ENCODE results near the gene GPR87. TPM values are rescaled to one million over a fixed set of nuclear protein-coding genes. Genes with fewer than 3 reads are reported as not detected.
A peak's percentile ranks its signal among the peaks of the same experiment; 100 is the strongest.

Gene GPR87
- total RNA-seq (2014; rRNA removed; shearing (Covaris generic)), result 0.22 TPM in 1 of 2 replicates, not detected in the other
- not detected in 2 replicates for polyA plus RNA-seq (2016; fragmentation: Nextera tagmentation; extraction: Ambion mirVana)

GRCh38 chr3:151316267-151316991 is at the start of gene GPR87:
TSS of gene GPR87 (minus strand) at chr3:151316820. CDS start at chr3:151300100, 16,720 bp downstream.
- H3K36me3 ChIP-seq (ENCODE audit: low read depth), result no peaks in the 10 kb centered on the region
- peaks cover 44% of the 10 kb centered on the region for H3K4me1 ChIP-seq (ENCODE audit: insufficient read depth)
- H2AFZ ChIP-seq, result no peak within 1 kb of the TSS
- H3K4me2 ChIP-seq (ENCODE audit: unreplicated experiment), result no peak within 1 kb of the TSS
- no peaks in the 10 kb centered on the region for H3K79me2 ChIP-seq (ENCODE audit: insufficient read depth)
- no peaks in the 10 kb centered on the region for H4K20me1 ChIP-seq (ENCODE audit: insufficient read depth)
- H3K27ac ChIP-seq, result no peak within 1 kb of the TSS
- H3K9me2 ChIP-seq (ENCODE audit: insufficient read depth), result no peaks in the 10 kb centered on the region
- H3F3A ChIP-seq (ENCODE audit: insufficient read depth), result peaks cover 46% of the 10 kb centered on the region
- in situ Hi-C loops (cut with MboI), result no loop called here
- TF ChIP-seq EZH2phosphoT487 (IDR thresholded peaks at IDR 0.05; ENCODE audit: insufficient read depth, low read depth) (no peak), EZH2 (IDR thresholded peaks at IDR 0.05; ENCODE audit: insufficient read depth, poor library complexity, severe bottlenecking) (no peak)
- 76% methylated on average over 7 of the region's 7 CpGs for WGBS, 2 experiments (ENCODE audit: low coverage in 1 of 2, low lambda C conversion rate in 2 of 2, missing lambda C conversion rate in 2 of 2)
- no peaks in the 10 kb centered on the region for H3K9me3 ChIP-seq (ENCODE audit: low read depth)
- H3K4me3 ChIP-seq, result no peak within 1 kb of the TSS
- no peaks in the 10 kb centered on the region for H3K27me3 ChIP-seq (replicated peaks; ENCODE audit: insufficient read depth)
- DNase-seq, result peak; percentile 34
- no peak within 1 kb of the TSS for H3K9ac ChIP-seq

- Histone ChIP-seq H3K9me3 (ENCODE audit: low read depth) (no peaks in the 10 kb centered on the region), H3K27me3 (replicated peaks; ENCODE audit: insufficient read depth) (no peaks in the 10 kb centered on the region), H3K4me3 (no peak overlapping the region), H3K36me3 (ENCODE audit: low read depth) (no peaks in the 10 kb centered on the region), H2AFZ (peak overlapping the region; percentile 40; the same call in 1 of the 2 replicates), H3K9me2 (ENCODE audit: insufficient read depth) (no peaks in the 10 kb centered on the region), H3K27ac (no peak overlapping the region), H4K20me1 (ENCODE audit: insufficient read depth) (no peaks in the 10 kb centered on the region), H3F3A (ENCODE audit: insufficient read depth) (peaks cover 13% of the 10 kb centered on the region; the same call in 1 of the 2 replicates), H3K4me1 (ENCODE audit: insufficient read depth) (peaks cover 18% of the 10 kb centered on the region), H3K9ac (no peak overlapping the region), H3K79me2 (ENCODE audit: insufficient read depth) (no peaks in the 10 kb centered on the region), H3K4me2 (ENCODE audit: unreplicated experiment) (peak overlapping the region; percentile 22)
- in situ Hi-C loops (cut with MboI), result no loop called here
- WGBS, 2 experiments (ENCODE audit: low coverage in 1 of 2, low lambda C conversion rate in 2 of 2, missing lambda C conversion rate in 2 of 2), result 58 to 64% methylated on average over 3 of the region's 3 CpGs
- DNase-seq, result peak; percentile 35
- TF ChIP-seq EZH2phosphoT487 (IDR thresholded peaks at IDR 0.05; ENCODE audit: insufficient read depth, low read depth) (no peak), EZH2 (IDR thresholded peaks at IDR 0.05; ENCODE audit: insufficient read depth, poor library complexity, severe bottlenecking) (no peak)
Measured at GRCh38 chr3:151362751-151363174, 46.1 kb upstream of the GPR87 start.

DNA sequence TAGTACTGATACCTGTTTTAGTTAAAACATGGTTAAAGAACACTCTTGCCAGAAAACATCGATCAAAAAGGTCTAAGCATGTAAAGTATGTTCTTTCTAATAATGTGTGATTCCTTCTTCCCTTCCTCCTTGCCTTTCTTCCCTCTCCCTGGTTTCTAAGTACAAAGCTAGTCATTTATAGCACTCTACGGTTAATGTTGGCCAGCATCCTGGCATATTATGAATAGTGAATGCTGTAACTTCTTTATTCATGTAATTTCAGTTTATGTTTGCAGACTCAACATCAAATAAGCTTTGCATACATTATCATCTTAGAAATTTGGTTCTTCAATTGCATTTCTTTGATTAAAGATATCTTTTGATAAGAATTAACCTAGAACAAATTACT is 40.8 kb upstream of the GPR87 start:
- TF ChIP-seq EZH2phosphoT487 (IDR thresholded peaks at IDR 0.05; ENCODE audit: insufficient read depth, low read depth) (no peak), EZH2 (IDR thresholded peaks at IDR 0.05; ENCODE audit: insufficient read depth, poor library complexity, severe bottlenecking) (no peak)
- Histone ChIP-seq H3K36me3 (ENCODE audit: low read depth) (no peaks in the 10 kb centered on the region), H3K9ac (no peak overlapping the region), H3K4me3 (no peak overlapping the region), H3K4me2 (ENCODE audit: unreplicated experiment) (no peak overlapping the region), H3K79me2 (ENCODE audit: insufficient read depth) (no peaks in the 10 kb centered on the region), H3F3A (ENCODE audit: insufficient read depth) (peaks cover 4% of the 10 kb centered on the region; the same call in 1 of the 2 replicates), H3K9me3 (ENCODE audit: low read depth) (no peaks in the 10 kb centered on the region), H4K20me1 (ENCODE audit: insufficient read depth) (no peaks in the 10 kb centered on the region), H3K9me2 (ENCODE audit: insufficient read depth) (no peaks in the 10 kb centered on the region), H3K27ac (no peak overlapping the region), H2AFZ (peak overlapping the region; percentile 33; the same call in 1 of the 2 replicates), H3K27me3 (replicated peaks; ENCODE audit: insufficient read depth) (no peaks in the 10 kb centered on the region), H3K4me1 (ENCODE audit: insufficient read depth) (peaks cover 8% of the 10 kb centered on the region)
- DNase-seq, result no peak
- WGBS, 2 experiments (ENCODE audit: low coverage in 1 of 2, low lambda C conversion rate in 2 of 2, missing lambda C conversion rate in 2 of 2), result 94 to 95% methylated on average over 2 of the region's 2 CpGs
- in situ Hi-C loops (cut with MboI), result no loop called here

- Histone ChIP-seq H3K27ac (no peak overlapping the region), H3K36me3 (ENCODE audit: low read depth) (no peaks in the 10 kb centered on the region), H3K9ac (no peak overlapping the region), H2AFZ (peak overlapping the region; percentile 33; the same call in 1 of the 2 replicates), H3K4me2 (ENCODE audit: unreplicated experiment) (no peak overlapping the region), H4K20me1 (ENCODE audit: insufficient read depth) (no peaks in the 10 kb centered on the region), H3K4me1 (ENCODE audit: insufficient read depth) (0 out of 2 replicates have a peak, but pooled peaks cover 3% of the 10 kb centered on the region), H3F3A (ENCODE audit: insufficient read depth) (no peaks in the 10 kb centered on the region), H3K27me3 (replicated peaks; ENCODE audit: insufficient read depth) (no peaks in the 10 kb centered on the region), H3K9me2 (ENCODE audit: insufficient read depth) (no peaks in the 10 kb centered on the region), H3K79me2 (ENCODE audit: insufficient read depth) (no peaks in the 10 kb centered on the region), H3K9me3 (ENCODE audit: low read depth) (no peaks in the 10 kb centered on the region), H3K4me3 (no peak overlapping the region)
- in situ Hi-C loops (cut with MboI), result no loop called here
- DNase-seq, result no peak
- TF ChIP-seq EZH2 (IDR thresholded peaks at IDR 0.05; ENCODE audit: insufficient read depth, poor library complexity, severe bottlenecking), result no peak
- TF ChIP-seq EZH2phosphoT487 (IDR thresholded peaks at IDR 0.05; ENCODE audit: insufficient read depth, low read depth), result no peak
- 80 to 87% methylated on average over 2 of the region's 2 CpGs for WGBS, 2 experiments (ENCODE audit: low coverage in 1 of 2, low lambda C conversion rate in 2 of 2, missing lambda C conversion rate in 2 of 2)
Measured at GRCh38 chr3:151356794-151357462, 40.3 kb upstream of the GPR87 start.
